Jurkat, Clone E6-1 (cell line): ENCODE data around the gene GPLD1.
"Not testable (repeated sequence)": the region's sequence is repeated elsewhere in the genome, so short reads cannot be mapped to it uniquely, and the experiment has no call there.

Source experiments
- DNase-seq: peaks from one replicate; pipeline ENCODE4 v3.0.0-alpha.2; 2011; ENCODE audit warnings: low read depth, low spot score
- H3K4me3 ChIP-seq: 2 replicates; pipeline ENCODE4 v1.5.1; 2011; ENCODE audit warnings: mild to moderate bottlenecking, low read length, control low read depth, moderate library complexity

The GPLD1 gene

DNA sequence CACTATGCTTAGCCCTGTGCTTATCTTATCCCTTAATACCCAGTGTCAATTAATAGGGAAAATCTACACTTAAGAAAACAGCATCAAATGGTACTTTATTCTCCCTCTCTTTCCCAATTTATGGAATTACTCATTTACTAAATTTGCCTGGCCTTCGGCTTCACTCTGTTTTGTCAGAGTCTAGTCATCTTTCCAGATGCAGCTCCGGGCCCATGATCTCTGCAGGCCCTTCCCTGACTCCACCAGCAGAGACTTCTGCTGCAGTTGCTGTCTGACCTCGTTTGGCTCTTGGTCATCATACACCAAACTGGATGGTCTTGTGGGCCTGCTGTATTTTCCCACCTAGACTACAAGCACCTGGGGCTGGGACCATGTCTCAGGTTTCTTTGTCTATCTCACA, 59.3 kb downstream of the GPLD1 start:
- H3K4me3 ChIP-seq: no peak overlapping the region
- no peak for DNase-seq

DNA sequence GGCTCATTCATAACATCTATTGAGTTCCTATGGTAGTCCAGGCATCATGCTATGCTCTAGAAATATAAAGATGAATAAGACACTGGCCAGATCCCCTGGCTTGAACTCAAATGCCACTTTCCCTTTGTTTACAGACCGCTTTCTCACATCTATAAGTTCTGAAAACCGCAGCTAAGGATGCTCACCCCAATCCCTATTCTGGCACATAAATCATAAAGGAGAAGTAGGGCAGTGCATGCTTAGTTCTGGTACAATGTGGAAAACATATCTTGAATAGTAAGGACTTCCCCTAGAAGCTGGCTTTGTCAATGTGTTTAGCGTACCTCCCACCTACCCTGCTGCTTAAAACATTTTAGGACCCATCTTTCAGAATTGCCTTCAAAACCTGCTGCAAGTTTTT, 60.2 kb downstream of the GPLD1 start:
- no peak for DNase-seq
- no peak overlapping the region for H3K4me3 ChIP-seq

DNA sequence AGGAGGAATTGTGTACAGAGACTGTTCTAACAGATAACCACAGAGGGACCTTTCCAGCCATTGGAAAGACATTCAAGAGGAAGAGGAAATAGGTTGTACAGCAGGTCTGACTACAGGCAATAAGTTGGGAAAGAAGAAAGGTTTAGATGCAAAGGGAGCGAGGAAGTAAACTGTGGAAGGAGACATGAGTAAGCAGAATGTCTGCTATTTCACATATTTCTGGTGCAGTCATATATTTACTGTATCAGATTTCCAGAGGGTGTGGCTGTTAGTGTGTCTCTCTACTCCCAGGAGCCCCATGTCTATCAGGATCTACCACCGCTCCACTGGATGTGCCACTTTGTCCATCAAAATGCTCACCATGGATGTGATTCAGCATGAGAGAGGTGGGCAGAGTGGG, 60.8 kb downstream of the GPLD1 start:
- no peak for DNase-seq
- no peak overlapping the region for H3K4me3 ChIP-seq

DNA sequence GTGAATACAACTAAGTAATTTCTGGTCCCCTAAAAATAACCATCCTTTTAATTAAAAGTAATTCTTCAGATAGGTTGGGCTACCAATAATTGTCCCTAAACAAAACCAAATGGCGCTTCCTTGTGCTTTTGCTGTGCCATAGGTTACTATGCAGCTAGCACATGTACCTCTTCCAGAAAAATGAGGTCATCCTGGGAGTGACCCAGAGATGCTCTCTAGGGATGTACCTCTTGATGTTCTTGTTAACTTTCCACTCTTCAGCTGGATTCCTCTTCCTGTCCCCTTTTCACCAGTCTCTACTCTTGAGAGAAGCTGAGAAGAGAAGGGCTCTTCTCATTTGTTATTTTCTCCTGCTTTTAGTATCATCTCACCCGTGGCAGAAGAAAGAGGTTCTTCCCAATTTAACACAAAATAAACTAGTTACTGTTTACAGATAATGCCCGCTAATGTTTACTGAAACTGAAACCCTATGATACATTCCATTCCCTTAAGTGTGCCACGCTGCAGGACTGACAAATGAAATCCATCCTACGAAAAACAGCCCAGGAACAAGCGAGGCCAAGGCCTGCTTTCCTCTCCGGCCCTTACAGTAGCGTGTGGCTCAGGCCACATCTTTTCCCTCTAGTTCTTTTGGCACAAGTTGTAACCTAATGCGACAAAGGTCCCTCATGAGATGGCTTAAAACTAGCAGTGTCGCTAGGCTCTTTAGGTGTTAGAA, 62.5 kb downstream of the GPLD1 start:
- no peak for DNase-seq
- no peak overlapping the region for H3K4me3 ChIP-seq

DNA sequence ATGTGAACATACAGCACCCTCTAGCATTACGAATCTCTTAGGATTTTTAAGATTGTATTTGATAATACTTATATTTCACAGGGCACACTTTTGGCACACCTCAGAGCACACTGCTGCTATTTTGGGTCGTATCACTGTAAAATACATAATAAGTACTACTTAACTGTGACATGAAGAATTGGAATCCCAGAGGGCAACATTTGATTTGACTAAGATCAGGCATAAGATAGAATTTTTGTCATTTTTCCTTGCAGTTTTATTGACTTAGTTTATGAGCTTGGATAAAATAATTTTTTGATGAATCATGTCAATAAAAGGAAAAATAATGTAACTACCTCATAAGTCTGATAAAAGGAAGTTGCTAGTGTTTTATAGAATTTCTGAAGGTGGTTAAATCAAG, 64.3 kb downstream of the GPLD1 start:
- DNase-seq: no peak
- no peak overlapping the region for H3K4me3 ChIP-seq

DNA sequence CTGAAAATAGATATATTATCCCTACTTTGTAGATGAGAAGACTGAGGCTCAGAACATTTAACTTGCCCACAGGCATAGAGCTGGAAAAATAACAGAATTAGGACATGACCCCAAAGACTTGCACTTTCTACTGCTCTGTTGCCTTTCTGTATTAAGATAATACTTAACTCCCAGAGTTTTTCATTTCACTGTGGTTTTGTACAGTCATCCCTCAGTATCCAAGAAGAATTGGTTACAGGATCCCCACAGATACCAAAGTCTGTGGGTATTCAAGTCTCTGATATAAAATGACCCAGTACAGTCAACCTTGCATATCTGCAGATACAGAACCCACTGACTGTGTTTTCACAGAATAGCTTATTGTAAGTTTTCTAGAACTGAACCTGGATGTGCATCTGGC, 69.9 kb downstream of the GPLD1 start:
- DNase-seq: no peak
- no peak overlapping the region for H3K4me3 ChIP-seq

DNA sequence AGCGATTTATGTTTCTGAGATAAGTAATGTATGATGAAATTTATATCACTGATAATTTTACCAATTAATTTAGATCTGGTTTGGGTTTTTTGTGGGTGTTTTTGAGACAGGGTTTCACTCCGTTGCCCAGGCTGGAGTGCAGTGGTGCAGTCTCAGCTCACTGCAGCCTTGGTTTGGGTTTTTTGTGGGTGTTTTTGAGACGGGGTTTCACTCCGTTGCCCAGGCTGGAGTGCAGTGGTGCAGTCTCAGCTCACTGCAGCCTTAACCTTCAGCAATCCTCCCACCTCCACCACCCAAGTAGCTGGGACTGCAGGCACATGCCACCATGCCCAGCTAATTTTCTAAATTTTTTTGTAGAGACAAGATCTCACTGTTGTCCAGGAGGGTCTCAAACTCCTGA, 73.6 kb downstream of the GPLD1 start:
- no peak overlapping the region for H3K4me3 ChIP-seq
- no peak for DNase-seq

DNA sequence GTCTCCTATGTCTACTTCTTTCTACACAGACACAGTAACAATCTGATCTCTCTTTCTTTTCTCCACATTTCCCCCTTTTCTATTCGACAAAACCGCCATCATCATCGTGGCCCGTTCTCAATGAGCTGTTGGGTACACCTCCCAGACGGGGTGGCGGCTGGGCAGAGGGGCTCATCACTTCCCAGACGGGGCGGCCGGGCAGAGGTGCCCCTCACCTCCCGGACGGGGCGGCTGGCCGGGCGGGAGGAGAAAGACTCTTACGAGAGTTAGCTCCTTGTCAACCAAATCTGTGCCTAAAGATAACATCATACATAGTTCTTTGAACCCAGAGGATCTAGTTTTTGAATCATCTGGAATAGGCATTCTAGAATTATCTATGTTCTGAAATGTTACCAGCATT, 74.8 kb downstream of the GPLD1 start:
- not testable (repeated sequence) for DNase-seq, H3K4me3 ChIP-seq

DNA sequence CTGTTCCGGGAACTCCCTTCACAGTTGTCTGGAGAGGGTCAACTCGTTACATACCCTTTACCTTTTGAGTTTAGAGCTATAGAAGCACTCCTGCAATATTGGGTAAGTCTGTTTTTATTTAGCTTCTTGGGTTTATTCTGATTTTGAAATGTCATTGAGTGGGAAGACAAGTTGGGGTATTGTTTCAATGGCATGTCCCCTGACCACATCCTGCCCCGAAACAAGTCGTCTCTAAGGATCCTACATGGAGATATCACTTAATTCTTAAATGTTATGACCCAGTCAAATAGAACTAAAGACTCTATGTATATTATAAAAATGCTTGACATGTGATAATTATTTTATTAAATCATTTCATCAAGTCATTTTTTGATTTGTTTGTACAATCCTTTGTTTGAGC, 77.1 kb downstream of the GPLD1 start:
- H3K4me3 ChIP-seq: no peak overlapping the region
- peak; percentile 3 for DNase-seq

DNA sequence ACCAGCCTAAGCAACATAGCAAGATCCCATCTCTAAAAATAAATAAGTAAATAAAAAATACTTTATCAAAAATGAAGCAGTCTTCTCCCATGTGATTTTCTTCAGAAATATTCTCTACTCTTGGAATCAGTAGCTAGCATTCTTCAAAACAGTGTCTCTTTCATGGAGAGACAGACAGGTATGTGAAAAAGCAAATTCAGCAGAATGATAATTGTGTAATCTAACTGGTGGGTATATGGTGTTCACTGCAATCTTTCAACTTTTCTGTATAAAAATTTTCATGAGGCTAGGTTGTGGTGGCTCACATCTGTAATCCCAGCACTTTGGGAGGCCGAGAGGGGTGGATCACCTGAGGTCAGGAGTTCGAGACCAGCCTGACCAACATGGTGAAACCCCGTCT, 78.8 kb downstream of the GPLD1 start:
- no peak overlapping the region for H3K4me3 ChIP-seq
- no peak for DNase-seq

DNA sequence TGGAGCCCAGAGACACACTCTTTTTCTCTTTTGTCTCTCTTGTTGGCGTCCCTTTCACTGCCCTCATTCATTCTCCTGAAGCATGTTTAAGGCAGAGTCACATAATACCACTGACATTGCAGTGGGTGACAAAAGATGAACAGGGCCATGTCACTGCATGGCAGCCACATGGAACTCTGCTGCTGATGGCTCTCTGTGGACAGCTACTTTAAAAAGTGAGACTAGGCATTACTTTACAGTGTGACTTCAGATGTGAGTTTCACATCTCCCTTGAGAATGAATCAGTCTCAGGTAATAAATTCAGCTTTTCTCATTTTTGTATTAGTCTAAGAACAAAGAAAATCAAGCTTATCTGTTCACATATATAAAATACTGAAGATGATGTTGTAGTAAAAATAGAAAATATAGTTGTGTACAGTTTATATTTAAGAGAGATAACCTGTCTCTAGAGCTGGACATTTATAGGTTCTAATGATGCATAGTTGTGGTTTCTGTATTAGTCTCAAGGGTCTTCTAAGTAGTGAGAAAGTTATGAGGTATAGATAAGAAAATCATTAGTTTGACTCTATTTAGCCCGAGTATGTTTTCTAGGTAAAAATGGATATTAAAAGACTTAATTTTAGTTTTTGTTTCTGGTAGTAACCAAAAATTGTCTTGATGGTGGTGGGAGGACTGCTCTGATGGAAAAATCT, 80.5 kb downstream of the GPLD1 start:
- H3K4me3 ChIP-seq: no peak overlapping the region
- no peak for DNase-seq

DNA sequence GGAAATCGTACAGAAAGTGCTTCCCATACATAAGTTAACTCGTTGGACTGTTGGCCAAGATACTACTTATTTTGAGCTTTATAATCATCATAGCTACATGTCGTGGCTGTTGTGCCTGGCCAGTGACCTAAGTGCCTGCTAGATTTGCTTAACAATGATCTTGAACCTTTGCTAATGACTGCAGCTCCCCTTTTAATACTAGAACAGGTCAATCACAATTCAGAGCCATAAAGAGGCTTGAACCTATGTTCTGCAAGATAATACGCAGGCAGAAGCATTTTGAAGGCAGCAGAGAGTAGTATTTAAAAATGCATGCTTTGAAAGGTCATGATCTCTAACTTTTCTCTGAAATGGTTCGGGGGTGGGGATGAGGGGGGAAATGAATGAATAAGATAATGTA, 84.1 kb downstream of the GPLD1 start:
- no peak for DNase-seq
- no peak overlapping the region for H3K4me3 ChIP-seq

DNA sequence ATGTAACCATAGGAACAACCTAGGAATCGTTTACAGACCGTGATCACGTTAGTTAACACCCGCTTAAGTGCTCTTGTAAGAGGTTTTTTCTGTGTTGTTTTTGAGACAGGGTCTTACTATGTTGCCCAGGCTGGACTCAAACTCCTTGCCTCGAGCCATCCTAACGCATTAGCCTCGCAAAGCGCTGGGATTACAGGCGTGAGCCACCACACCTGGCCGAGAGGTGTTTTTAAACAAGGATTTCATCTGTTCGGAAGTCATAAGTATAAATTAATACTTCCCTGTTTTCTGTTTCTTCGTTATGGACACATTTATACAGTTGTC, 85.9 kb downstream of the GPLD1 start:
- peak; percentile 12 for DNase-seq
- H3K4me3 ChIP-seq: peak overlapping the region; percentile 91

DNA sequence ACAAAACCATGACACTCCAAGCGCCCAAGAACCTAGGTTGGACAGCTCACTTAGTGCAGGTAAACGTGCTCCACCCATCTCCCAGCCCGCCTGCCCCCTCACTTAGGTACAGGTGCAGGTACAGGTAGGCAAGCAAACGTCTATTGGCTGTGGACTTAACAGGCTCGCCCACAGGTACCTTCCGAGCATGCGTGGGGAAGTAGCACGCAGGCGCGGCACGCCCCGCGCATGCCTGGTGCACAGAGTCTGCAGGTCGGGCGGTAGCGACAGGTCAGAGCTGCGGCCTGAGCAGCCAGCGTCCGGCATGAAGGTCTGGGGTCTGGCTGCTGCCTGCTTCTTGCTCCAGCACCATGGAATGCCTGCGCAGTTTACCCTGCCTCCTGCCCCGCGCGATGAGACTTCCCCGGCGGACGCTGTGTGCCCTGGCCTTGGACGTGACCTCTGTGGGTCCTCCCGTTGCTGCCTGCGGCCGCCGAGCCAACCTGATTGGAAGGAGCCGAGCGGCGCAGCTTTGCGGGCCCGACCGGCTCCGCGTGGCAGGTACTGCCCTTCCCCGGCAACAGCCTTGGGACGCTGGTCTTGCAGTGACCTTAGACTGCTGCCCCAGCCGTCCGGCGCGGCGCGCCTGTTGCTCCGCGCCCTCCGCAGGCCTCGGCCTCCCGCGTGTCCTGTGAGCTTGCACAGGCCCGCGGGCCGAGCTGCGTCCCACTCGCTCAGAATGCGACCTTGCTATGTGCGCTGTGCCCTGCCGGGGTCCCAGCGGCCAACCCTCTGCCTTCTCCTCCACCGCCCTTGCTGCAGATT, 86.5 kb downstream of the GPLD1 start, which contains the start of gene MRS2:
TSS of gene MRS2 (plus strand) at position 240 of the 804 bp plus-strand sequence. CDS start at position 351, 111 bp downstream.
- H3K4me3 ChIP-seq: peak within 1 kb of the TSS; percentile 91

DNA sequence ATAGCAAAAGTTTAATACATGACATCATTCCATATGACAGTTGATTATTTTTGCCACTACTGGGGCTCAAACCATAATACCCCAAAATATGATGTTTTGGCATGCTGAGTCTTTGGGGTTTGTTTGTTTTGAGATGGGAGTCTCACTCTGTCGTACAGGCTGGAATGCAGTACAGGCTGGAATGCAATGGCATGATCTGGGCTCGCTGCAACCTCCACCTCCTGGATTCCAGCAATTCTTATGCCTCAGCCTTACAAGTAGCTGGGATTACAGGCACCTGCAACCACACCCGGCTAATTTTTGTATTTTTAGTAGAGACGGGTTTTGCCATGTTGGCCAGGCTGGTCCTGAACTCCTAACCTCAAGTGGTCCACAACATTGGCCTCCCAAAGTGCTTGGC, 87.9 kb downstream of the GPLD1 start:
- no peak overlapping the region for H3K4me3 ChIP-seq
- no peak for DNase-seq

More for the DNA sequence above, 86.5 kb downstream of the GPLD1 start, which contains the start of gene MRS2:
- DNase-seq: peak; percentile 68

DNA sequence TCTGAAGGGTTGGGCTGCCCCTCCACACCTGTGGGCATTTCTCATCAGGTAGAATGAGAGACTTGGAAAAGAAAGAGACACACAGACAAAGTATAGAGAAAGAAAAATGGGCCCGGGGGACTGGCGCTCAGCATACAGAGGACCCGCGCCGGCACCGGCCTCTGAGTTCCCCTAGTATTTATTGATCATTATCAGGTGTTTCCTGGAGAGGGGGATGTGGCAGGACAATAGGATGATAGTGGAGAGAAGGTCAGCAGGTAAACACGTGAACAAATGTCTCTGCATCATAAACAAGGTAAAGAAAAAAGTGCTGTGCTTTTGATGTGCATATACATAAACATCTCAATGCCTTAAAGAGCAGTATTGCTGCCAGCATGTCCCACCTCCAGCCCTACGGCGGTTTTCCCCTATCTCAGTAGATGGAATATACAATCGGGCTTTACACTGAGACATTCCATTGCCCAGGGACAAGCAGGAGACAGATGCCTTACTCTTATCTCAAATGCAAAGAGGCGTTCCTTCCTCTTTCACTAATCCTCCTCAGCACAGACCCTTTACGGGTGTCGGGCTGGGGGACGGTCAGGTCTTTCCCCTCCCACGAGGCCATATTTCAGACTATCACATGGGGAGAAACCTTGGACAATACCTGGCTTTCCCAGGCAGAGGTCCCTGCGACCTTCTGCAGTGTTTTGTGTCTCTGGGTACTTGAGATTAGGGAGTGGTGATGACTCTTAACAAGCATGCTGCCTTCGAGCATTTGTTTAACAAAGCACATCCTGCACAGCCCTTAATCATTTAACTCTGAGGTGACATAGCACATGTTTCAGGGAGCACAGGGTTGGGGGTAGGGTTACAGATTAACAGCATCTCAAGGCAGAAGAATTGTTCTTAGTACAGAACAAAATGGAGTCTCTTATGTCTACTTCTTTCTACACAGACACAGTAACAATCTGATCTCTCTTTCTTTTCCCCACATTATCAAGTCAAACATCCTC, 89.0 kb downstream of the GPLD1 start:
- DNase-seq, H3K4me3 ChIP-seq: not testable (repeated sequence)

DNA sequence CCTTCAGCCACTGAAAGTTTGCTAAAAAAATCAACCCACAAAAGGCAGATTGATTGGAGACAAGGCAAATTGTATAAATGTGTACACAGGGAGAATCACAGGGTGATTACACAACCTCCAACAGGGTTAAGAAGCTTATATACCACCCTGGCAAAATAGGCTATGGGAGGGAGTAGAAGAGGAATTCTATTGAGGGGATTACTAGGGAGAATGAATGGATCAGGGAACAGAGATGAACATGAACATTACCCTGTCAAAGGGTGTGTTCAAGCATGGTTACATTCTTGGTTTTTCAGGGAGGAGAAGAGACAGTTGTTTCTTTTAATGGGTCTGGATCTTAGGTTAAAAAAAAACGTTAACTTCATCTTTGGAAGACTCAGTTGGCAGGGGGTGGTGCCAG, 91.7 kb downstream of the GPLD1 start:
- no peak for DNase-seq
- no peak overlapping the region for H3K4me3 ChIP-seq

DNA sequence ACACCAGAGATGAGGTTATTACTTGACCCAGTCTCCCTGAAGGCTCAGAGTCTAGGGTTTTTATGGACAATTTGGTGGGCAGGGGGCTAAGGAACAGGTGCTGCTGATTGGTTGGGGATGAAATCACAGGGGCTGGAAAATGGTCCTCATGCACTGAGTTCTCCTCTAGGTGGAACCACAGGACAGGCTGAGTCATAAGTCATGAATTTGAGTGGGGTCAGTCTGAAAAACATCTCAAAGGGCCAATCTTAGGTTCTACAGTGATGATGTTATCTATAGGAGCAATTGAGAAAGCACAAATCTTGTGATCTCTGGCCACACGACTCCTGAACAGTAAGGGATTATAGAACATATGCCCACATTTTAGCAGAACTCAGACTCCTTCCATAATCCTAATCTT, 92.6 kb downstream of the GPLD1 start:
- H3K4me3 ChIP-seq: no peak overlapping the region
- no peak for DNase-seq
